Effector CD4-positive, alpha-beta T cell (primary cell): ENCODE measurements around the gene ERP29.
"Not testable (repeated sequence)": the region's sequence is repeated elsewhere in the genome, so short reads cannot be mapped to it uniquely, and the experiment has no call there.

Experiments used
- DNase-seq: peaks from one replicate; pipeline ENCODE4 v3.0.0-alpha.2; 2020

Gene ERP29

GRCh38 chr12:112004041-112004440 lies 9.2 kb upstream of the ERP29 start:
- DNase-seq = no peak

- DNase-seq = no peak
Observed at GRCh38 chr12:112005419-112006395, 7.5 kb upstream of the ERP29 start.

DNA sequence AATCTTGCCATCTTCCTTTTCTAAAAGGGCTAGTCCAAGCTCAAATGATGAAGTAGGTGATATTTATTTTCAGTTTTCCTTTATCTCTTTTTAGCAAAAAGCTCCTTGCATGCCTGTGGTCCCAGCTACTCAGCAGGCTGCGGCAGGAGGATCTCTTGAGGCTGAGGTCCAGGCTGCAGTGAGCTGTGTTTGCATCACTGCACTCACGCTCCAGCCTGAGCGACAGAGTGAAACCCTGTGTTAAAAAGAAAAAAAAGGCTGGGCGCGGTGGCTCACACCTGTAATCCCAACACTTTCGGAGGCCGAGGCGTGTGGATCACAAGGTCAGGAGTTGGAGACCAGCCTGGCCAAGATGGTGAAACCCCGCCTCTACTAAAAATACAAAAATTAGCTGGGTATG lies 5.3 kb upstream of the ERP29 start:
- no peak for DNase-seq

DNA sequence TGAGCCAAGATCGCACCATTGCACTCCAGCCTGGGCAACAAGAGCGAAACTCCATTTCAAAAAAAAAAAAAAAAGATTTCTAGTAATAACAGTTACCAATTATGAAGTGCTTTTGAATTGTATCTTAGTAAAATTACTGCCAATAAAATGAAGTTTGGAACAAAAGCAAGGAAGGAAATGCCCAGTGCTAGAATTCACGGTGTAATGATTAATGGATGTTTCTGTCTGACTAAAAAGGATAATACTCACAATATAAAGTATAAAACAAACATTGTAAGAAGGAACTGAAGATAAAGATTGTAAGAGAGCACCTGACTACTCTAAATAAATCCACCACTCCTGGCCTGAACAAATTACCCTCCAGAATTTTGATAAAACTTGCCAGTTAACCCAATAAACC lies 4.3 kb upstream of the ERP29 start:
- DNase-seq = no peak

- DNase-seq = not testable (repeated sequence)
Observed at GRCh38 chr12:112009596-112009995, 3.6 kb upstream of the ERP29 start.

DNA sequence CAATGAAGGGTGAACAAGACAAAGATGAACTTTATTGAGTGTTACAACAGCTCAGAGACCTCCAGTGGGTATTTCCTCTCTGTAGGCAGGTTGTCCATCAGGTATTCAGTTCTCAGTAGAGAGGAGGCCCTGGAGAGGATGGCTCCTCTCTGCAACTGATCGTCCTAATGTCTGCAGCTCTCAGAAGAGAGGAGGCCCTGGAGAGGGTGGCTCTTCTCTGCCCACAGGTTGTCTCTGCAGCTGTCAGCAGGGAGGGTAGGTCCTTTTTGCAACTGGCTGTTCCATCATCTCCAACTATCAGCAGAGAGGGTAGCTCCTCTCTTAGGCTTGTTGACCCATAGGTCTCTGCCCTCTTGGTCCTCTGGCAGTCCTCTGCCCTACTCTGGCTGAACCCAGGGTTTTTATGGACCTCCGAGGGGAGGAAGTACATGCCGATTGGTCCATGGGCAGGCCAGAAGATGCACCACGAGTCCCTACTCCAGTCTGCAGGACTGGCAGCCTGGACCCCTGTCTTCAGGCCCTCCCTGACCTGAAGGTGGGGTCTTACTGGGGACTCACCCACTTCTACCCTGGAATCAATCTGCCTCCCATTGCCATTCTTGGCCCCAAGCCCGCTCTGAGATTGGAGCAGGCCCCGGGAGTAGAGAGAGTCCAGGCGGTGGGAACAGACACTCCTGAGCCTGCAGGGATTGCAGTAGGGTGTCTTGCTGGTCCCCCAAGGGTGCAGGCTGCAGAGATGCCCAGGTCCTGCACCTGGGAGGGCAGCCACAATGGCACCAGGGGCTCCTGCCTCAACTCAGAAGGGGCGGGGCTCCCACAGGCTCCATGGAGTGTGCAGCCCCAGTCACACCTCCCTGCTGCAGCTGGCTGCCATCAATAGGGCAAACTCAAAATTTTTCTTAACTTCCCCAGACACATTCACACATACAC lies 2.5 kb upstream of the ERP29 start:
- no peak for DNase-seq

DNA sequence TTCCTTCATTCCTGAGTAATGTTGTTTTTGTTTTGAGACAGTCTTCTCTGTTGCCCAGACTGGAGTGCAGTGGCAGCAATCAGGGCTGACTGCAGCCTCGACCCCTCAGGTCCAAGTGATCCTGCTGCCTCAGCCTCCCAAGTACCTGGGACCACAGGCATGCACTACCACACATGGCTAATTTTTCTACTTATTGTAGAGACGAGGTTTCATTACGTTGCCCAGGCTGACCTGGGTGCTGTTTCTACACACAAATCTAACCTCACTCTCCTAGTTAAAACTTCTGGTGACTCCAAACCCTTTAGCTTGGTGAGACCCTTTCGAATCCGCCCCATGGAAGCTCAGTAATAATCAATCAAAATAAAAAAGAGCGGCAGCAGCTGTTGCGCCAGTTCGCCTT lies 1.5 kb upstream of the ERP29 start:
- DNase-seq = no peak

DNA sequence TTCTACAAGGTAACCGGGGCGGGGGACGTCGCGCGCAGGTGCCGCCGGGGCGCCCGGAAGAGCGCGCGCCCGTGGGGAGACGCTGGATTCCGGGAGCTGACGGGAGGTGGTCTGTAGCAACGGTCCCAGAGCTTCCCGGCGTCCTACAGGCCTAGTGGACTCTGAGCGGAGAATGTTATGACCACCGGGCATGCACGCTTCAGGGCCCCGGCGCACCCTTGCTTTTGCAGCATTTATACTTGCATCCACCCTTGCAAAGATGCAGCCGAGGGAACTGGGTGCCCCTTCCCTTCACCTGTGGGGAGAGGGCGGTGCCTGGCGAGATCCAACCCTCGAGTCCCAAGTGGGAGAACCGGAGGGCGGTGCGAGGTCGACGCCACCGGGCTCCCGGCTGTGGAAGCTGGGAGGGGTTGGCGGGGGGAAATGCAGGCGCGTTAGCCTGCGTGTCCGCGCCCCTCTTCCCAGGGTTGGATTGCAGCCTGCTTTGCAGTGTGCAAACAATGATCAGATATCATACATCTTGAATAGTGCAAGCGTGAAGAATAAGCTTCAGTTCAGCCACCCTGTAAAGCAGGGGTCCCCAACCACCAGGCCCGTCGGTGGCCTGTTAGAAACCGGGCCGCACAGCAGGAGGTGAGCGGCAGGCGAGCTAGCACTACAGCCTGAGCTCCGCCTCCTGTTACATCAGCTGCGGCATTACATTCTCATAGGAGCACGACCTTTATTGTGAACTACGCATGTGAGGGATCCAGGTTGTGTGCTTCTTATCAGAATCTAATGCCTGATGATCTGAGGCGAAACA lies 576 bp downstream of the ERP29 start:
- DNase-seq = peak; percentile 65

DNA sequence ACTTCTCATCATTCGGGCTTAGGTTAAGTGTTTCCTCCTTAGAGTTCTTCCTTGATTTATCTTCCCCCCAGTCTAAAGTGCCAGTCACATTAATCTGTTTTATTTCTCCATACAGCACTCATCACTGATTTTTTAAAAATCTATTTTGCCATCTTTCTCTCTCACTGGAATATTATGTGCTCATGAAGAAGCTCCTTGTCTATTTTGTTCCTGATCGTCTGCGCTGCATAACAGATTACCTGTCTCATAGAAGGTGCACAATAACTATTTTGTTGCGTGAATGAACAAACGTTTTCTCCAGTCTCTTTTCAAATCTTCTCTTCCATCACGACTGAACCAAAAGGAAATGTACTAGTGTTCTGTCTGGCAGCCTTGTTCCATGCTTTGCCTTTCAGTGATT lies 2.7 kb downstream of the ERP29 start:
- DNase-seq = no peak

- DNase-seq = no peak
Observed at GRCh38 chr12:112017041-112017440, 3.8 kb downstream of the ERP29 start.

GRCh38 chr12:112018571-112019237 lies 5.5 kb downstream of the ERP29 start:
- DNase-seq = no peak

DNA sequence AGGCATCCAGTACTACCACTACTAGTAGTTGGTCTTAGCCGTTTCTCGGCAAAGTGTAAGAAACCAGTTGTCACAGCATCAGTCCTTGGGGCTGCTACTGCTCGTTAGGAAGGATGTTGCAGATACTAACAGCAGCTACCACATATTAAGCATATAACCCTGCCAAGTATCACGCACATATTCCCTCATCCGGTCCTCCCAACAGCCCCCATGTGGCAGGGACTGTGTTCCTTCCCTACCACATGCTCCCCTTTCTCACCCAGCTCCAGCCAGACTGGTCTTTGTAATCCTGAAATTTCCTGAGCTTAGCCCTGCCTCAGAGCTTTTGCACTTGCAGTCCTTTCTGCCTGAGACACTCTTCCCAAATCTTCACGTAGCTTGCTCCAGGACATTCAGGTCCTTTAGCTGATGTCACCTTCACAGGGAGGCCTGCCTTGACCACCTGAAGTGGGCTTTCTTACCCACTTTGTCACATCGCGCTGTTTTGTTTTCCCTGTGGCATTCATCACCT lies 7.8 kb downstream of the ERP29 start:
- DNase-seq = no peak

- DNase-seq = no peak
Observed at GRCh38 chr12:112022241-112023016, 9.2 kb downstream of the ERP29 start.

- DNase-seq = no peak
Observed at GRCh38 chr12:112023759-112024396, 10.7 kb downstream of the ERP29 start.

GRCh38 chr12:112025808-112026375 lies 12.7 kb downstream of the ERP29 start:
- DNase-seq = no peak

DNA sequence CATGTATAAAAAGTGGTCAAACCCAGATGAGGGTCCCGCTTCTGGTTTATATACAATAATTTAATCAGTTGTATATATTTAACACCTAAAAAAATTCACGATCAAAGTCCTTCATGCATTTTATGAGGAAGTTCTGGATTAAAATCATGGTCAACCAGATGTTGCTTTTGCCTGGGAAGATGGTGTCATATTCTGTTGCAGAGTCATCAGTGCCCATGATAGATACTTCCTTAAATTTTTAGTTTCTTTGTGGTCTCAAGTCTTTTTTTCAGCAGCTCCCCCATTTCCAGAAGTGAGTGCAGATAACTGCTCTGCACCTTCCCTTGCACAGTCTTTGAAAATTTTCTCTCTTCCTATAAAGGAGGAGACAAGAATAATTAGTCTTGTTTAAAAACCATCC lies 16.1 kb downstream of the ERP29 start:
- DNase-seq = no peak

DNA sequence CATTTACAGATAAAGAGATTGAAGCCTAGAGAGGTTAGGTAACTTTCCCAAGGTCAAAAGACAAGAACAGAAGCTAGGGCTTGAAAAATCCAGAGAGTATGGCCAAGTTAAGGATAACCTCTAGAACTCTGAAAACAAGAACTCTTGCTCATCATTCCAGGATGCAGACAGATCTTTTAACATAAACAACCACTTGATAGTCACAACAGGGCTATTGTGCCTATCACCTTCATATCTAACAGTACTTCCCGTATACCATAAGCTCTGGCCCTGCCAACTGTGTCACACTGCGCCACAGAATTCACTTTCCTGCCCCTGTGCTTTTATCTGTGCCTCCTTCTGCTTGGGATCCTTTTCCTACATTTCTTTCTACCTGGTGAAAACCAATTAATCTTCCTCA lies 18.2 kb downstream of the ERP29 start:
- DNase-seq = no peak

DNA sequence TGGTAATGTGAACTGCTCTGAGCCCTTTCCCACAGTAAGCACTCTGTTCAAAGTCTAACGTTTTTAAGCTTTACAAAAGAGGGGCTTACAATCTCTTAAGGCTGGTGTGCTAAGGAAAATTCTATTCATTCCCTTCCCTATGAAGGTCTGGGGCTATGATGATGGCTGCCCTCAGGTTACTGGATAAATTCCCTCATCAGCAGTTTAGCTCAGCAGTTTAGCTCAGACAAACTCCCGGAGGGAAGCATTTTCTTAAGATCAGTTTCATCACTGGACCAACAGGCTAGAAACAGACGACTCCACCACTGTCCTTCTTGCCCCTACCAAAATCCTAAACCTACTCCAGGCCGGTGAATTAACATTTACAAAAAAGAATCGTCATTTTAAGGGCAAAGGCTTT lies 19.1 kb downstream of the ERP29 start:
- no peak for DNase-seq

- DNase-seq = no peak
Observed at GRCh38 chr12:112035219-112035785, 22.1 kb downstream of the ERP29 start.

DNA sequence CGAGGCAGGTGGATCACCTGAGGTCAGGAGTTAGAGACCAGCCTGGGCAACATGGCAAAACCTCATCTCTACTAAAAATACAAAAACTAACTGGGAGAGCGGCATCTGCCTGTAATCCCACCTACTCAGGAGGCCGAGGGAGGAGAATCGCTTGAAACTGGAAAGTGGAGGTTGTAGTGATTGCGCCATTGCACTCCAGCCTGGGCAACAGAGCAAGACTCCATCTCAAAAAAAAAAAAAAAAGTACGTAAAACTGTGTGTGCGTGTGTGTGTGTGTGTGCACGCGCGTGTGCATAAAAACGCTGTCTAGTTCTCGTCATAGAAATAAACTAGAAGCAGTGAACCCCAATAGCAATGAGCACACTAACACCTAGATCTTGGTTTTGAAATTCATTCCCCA lies 23.4 kb downstream of the ERP29 start:
- not testable (repeated sequence) for DNase-seq
